Prostate gland (tissue), 2 donors: ENCODE measurements around the gene GSS. TPM values are rescaled to one million over a fixed set of nuclear protein-coding genes. Genes with fewer than 3 reads are reported as not detected.
"Not testable (repeated sequence)": the region's sequence is repeated elsewhere in the genome, so short reads cannot be mapped to it uniquely, and the experiment has no call there.

Experiments
- DNase-seq: peaks from one replicate; pipeline ENCODE4 v3.0.0-alpha.2; 2019; ENCODE audit warnings: low spot score
- H3K27ac ChIP-seq, 2 donors: fragments of 200-600 bp; sonication (generic); 2 replicates each; pipeline ENCODE4 v1.5.1; 2017 to 2019
- H3K27me3 ChIP-seq: fragments of 200-600 bp; sonication (generic); replicated peaks from 2 replicates; pipeline ENCODE4 v1.5.1; 2019; ENCODE audit not compliant: insufficient read depth
- H3K36me3 ChIP-seq, 2 donors: fragments of 200-600 bp; sonication (generic); 1 replicate in 1 of 2; 2 replicates in 1 of 2; pipeline versions ENCODE4 v1.5.1 to v1.8.1; 2017 to 2019
- H3K4me1 ChIP-seq: fragments of 200-600 bp; sonication (generic); replicated peaks from 2 replicates; pipeline ENCODE4 v1.5.1; 2019
- H3K4me3 ChIP-seq, 2 donors: fragments of 200-600 bp; sonication (generic); 2 replicates each; pipeline ENCODE4 v1.5.1; 2017 to 2019
- H3K9me3 ChIP-seq: fragments of 200-600 bp; sonication (generic); 2 replicates; pipeline ENCODE4 v1.5.1; 2017
- CTCF ChIP-seq, 4 experiments: fragments of 200-600 bp in 2 of 4; fragments of 450-650 bp in 2 of 4; sonication (generic) in 2 of 4; IDR thresholded peaks; 1 replicate in 3 of 4; 2 replicates in 1 of 4; pipeline ENCODE4 v1.5.1; 2016 to 2019; ENCODE audit warnings: antibody characterized with exemption in 4 of 4, mild to moderate bottlenecking in 2 of 4, moderate library complexity in 2 of 4
- POLR2A ChIP-seq: fragments of 450-650 bp; IDR thresholded peaks from one replicate; pipeline ENCODE4 v1.6.1; 2016; ENCODE audit warnings: antibody characterized with exemption, mild to moderate bottlenecking
- POLR2AphosphoS5 ChIP-seq: sonication (generic); formaldehyde crosslinking; IDR thresholded peaks from one replicate; pipeline ENCODE4 v1.6.1; 2017; ENCODE audit warnings: antibody characterized with exemption
- WGBS: methylation state at CpG from one replicate; pipeline ENCODE4 v1.1.5; 2018; 5-methylcytosine and 5-hydroxymethylcytosine counted together
- intact Hi-C: fragments of 100-400 bp; cut with DNase I; formaldehyde crosslinking; loops from one replicate; pipeline ENCODE4 v1.14.2; 2022
- total RNA-seq, 2 donors: library from RNA; depleted of rRNA; stranded (reverse); fragments of >200 nt; gene quantifications; one replicate each; pipeline ENCODE4 v1.1.0, GENCODE V29; 2016

GSS gene
- total RNA-seq, 2 donors from 2014 or later = 84.4 to 101 TPM

- Histone ChIP-seq H3K27me3 (no peaks in the 10 kb centered on the region), H3K9me3 (no peaks in the 10 kb centered on the region), H3K4me1 (no peaks in the 10 kb centered on the region), H3K27ac (no peak overlapping the region), H3K36me3 (no peaks in the 10 kb centered on the region), H3K4me3 (no peak overlapping the region)
- intact Hi-C loops = no loop called here
- 82% methylated on average over 3 of the region's 3 CpGs for WGBS
- DNase-seq = no peak
- TF ChIP-seq CTCF (IDR thresholded peaks at IDR 0.05) (no peak), POLR2A (no peak)
Measured at GRCh38 chr20:34886122-34886521, 69.5 kb downstream of the GSS start.

GRCh38 chr20:34884260-34884659, 71.3 kb downstream of the GSS start:
- no peaks in the 10 kb centered on the region for H3K4me1 ChIP-seq
- no peak overlapping the region for H3K4me3 ChIP-seq
- no peak overlapping the region for H3K27ac ChIP-seq
- intact Hi-C loops = no loop called here
- DNase-seq = no peak
- H3K27me3 ChIP-seq = no peaks in the 10 kb centered on the region
- 75% methylated on average over 1 of the region's 1 CpG for WGBS
- H3K9me3 ChIP-seq = no peaks in the 10 kb centered on the region
- TF ChIP-seq POLR2AphosphoS5 (no peak), POLR2A (no peak), CTCF (IDR thresholded peaks at IDR 0.05) (no peak)
- no peaks in the 10 kb centered on the region for H3K36me3 ChIP-seq

GRCh38 chr20:34883809-34884208, 71.8 kb downstream of the GSS start:
- Histone ChIP-seq H3K36me3 (no peaks in the 10 kb centered on the region), H3K27me3 (no peaks in the 10 kb centered on the region), H3K4me1 (no peaks in the 10 kb centered on the region), H3K27ac (no peak overlapping the region), H3K9me3 (no peaks in the 10 kb centered on the region), H3K4me3 (no peak overlapping the region)
- intact Hi-C loops = no loop called here
- 90% methylated on average over 4 of the region's 4 CpGs for WGBS
- no peak for TF ChIP-seq CTCF (IDR thresholded peaks at IDR 0.05)
- TF ChIP-seq POLR2A = no peak
- TF ChIP-seq POLR2AphosphoS5 = no peak
- DNase-seq = no peak

GRCh38 chr20:34883087-34883688, 72.4 kb downstream of the GSS start:
- Histone ChIP-seq H3K9me3 (no peaks in the 10 kb centered on the region), H3K27ac (no peak overlapping the region), H3K27me3 (no peaks in the 10 kb centered on the region), H3K36me3 (no peaks in the 10 kb centered on the region), H3K4me1 (no peaks in the 10 kb centered on the region), H3K4me3 (no peak overlapping the region)
- no peak for DNase-seq
- intact Hi-C loops = no loop called here
- TF ChIP-seq CTCF (IDR thresholded peaks at IDR 0.05) (no peak), POLR2A (no peak), POLR2AphosphoS5 (no peak)

- DNase-seq = no peak
- WGBS = 71% methylated on average over 2 of the region's 2 CpGs
- no peak overlapping the region for H3K27ac ChIP-seq
- no peak for TF ChIP-seq POLR2A
- TF ChIP-seq POLR2AphosphoS5 = no peak
- no peak for TF ChIP-seq CTCF (IDR thresholded peaks at IDR 0.05)
- no peaks in the 10 kb centered on the region for H3K4me1 ChIP-seq
- H3K9me3 ChIP-seq = no peaks in the 10 kb centered on the region
- intact Hi-C loops = no loop called here
- H3K27me3 ChIP-seq = no peaks in the 10 kb centered on the region
- H3K4me3 ChIP-seq = no peak overlapping the region
- H3K36me3 ChIP-seq = no peaks in the 10 kb centered on the region
Measured at GRCh38 chr20:34881689-34882088, 73.9 kb downstream of the GSS start.

GRCh38 chr20:34880971-34881370, 74.6 kb downstream of the GSS start:
- H3K9me3 ChIP-seq, intact Hi-C loops, H3K27ac ChIP-seq, H3K4me1 ChIP-seq, H3K36me3 ChIP-seq, H3K4me3 ChIP-seq, H3K27me3 ChIP-seq, DNase-seq: not testable (repeated sequence)
- 91% methylated on average over 7 of the region's 7 CpGs for WGBS
